Fibroblast of lung (primary cell): ENCODE results near the gene FBLN7.

Experiments used
- EZH2 ChIP-seq: IDR thresholded peaks from 2 replicates; pipeline ENCODE4 v1.5.1; 2012; ENCODE audit warnings: low read length, control low read depth, mild to moderate bottlenecking; ENCODE audit errors: missing control alignments
- TF ChIP-seq, protein P1 (sequence below), 2 donors: IDR thresholded peaks in 1 of 2; conservative IDR thresholded peaks in 1 of 2; 1 replicate in 1 of 2; 2 replicates in 1 of 2; pipeline ENCODE4 v1.5.1; 2011 to 2012; ENCODE audit warnings: low read length in 2 of 2, control low read depth in 1 of 2, inconsistent platforms in 1 of 2, low read depth in 1 of 2, mild to moderate bottlenecking in 1 of 2

DNA sequence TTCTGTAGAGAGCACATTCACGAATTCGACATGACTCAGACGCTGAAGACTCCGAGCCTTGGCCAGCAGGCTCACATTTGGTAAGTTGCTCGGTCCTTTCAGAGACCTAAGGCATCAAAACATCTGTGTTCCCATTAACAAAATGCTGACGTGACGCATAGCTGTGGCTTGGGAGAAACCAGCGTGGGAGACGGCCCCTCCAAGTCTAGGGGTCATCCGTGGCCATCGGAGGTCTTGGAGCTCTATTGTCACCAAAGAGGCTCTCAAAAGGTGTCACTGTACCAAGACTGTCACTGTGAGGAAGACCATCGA lies 14.9 kb downstream of the FBLN7 start:
- TF ChIP-seq, protein P1, sequence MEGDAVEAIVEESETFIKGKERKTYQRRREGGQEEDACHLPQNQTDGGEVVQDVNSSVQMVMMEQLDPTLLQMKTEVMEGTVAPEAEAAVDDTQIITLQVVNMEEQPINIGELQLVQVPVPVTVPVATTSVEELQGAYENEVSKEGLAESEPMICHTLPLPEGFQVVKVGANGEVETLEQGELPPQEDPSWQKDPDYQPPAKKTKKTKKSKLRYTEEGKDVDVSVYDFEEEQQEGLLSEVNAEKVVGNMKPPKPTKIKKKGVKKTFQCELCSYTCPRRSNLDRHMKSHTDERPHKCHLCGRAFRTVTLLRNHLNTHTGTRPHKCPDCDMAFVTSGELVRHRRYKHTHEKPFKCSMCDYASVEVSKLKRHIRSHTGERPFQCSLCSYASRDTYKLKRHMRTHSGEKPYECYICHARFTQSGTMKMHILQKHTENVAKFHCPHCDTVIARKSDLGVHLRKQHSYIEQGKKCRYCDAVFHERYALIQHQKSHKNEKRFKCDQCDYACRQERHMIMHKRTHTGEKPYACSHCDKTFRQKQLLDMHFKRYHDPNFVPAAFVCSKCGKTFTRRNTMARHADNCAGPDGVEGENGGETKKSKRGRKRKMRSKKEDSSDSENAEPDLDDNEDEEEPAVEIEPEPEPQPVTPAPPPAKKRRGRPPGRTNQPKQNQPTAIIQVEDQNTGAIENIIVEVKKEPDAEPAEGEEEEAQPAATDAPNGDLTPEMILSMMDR (conservative IDR thresholded peaks at IDR 0.05 in 1 of 2, IDR thresholded peaks at IDR 0.05 in 1 of 2; ENCODE audit: low read depth in 1 of 2, low read length in 2 of 2), result no peak
- no peak for TF ChIP-seq EZH2
